ENCODE results near the gene DSCAM.
A peak's percentile ranks its signal among the peaks of the same experiment; 100 is the strongest.

The DSCAM gene

GRCh38 chr21:40704141-40704540, 142.8 kb downstream of the DSCAM start:
- no peak for DNase-seq (ENCODE audit: low spot score)

DNA sequence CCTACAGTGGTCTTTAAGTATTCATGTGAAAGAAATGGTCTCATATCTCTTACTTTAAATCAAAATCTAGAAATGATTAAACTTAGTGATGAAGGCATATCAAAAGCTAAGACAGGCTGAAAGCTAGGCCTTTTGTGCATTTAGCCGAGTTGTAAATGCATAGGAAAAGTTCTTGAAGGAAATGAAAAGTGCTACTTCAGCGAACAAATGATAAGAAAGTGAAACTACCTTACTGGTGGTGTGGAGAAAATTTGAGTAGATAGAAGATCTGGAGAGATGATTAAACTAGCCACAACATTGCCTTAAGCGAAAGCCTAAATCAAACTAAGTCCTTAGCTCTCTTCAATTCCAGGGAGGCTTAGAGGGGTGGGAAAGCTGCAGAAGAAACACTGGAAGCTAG, 147.6 kb downstream of the DSCAM start:
- no peak for DNase-seq (ENCODE audit: low spot score)

- DNase-seq (ENCODE audit: low spot score), result no peak
Observed at GRCh38 chr21:40696246-40696645, 150.7 kb downstream of the DSCAM start.

- DNase-seq (ENCODE audit: low spot score), result no peak
Observed at GRCh38 chr21:40689840-40690360, 157.1 kb downstream of the DSCAM start.

- DNase-seq (ENCODE audit: low spot score), result no peak
Observed at GRCh38 chr21:40689217-40689616, 157.7 kb downstream of the DSCAM start.

GRCh38 chr21:40688106-40688864, 158.7 kb downstream of the DSCAM start:
- no peak for DNase-seq (ENCODE audit: low spot score)

GRCh38 chr21:40687625-40688024, 159.3 kb downstream of the DSCAM start:
- DNase-seq (ENCODE audit: low spot score), result no peak

DNA sequence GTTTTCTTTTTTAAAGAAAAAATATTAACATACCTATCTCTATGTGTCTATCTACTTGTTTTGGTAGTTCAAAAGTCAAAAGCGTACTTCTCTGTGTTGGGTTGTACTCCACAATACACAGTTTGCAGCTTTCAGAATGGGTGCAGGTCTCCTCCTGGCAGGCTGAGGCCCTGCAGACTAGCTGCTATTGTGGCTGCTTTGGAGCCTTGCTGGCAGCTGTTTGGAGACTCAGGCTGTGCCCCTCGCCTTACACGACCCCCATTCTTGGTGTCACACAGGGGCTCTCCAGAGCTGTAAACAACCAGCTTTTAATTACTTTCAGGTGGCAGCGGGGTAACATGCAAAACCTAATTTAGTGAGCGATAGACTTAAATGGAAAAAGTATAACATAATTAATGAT, 160.4 kb downstream of the DSCAM start:
- no peak for DNase-seq (ENCODE audit: low spot score)

DNA sequence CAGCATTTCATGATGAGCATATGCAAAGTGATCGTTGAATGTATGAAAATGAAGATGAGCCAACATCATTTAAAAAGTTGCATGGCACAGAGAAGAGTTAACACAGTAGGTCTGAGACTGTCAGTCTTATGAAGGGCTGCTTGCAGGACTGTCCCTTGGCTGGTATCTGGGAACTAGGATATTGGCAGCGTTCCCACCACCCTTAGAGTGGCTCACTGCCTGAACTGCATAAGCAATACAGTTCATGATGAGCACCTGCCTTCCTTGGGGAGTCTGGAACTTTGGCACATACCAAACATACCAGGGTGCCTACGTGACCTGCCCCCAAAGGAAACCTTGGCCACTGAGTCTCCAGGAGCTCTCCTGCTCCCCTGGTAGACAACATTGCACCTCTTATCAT, 161.8 kb downstream of the DSCAM start:
- no peak for DNase-seq (ENCODE audit: low spot score)

GRCh38 chr21:40684726-40685125, 162.2 kb downstream of the DSCAM start:
- no peak for DNase-seq (ENCODE audit: low spot score)

DNA sequence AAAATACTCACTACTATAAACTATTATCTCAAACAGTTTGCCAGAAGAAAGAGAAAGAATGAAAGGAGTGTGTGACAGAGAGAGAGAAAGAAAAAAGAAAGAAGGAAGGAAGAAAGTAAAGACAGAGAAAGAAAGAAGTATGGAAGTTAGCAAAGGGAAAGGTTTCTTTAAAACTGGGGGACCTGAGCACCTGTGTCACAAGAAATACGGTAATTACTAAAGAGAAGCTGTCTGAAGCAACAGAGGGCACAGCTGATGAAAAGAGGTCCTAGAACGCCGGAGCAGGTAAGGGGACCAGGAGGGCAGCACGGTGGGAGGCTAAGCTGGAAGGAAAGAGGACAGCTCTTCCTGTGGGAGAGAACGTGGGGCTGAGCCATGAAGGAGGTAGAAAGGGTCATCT, 163.6 kb downstream of the DSCAM start:
- no peak for DNase-seq (ENCODE audit: low spot score)

GRCh38 chr21:40681164-40681859, 165.6 kb downstream of the DSCAM start:
- peak; percentile 68 for DNase-seq (ENCODE audit: low spot score)

DNA sequence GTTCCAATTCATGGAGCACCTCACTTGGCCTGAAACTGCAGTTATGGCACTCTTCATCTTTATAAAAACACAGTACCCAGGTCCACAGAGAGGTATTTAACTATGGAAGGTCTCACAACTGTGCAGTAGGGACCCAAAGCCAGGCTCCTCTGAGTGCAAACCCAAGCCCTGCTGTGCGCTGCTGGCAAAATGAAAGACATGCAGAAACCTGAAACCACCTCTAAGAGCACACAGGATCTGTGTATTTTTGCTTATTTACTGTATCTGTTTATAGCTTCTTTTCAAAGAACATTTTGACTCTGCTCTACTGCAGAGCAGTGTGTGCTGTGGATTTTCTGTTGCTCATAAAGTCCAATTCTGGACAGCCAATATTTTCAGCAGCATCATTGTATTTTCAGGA, 166.6 kb downstream of the DSCAM start:
- DNase-seq (ENCODE audit: low spot score), result no peak

DNA sequence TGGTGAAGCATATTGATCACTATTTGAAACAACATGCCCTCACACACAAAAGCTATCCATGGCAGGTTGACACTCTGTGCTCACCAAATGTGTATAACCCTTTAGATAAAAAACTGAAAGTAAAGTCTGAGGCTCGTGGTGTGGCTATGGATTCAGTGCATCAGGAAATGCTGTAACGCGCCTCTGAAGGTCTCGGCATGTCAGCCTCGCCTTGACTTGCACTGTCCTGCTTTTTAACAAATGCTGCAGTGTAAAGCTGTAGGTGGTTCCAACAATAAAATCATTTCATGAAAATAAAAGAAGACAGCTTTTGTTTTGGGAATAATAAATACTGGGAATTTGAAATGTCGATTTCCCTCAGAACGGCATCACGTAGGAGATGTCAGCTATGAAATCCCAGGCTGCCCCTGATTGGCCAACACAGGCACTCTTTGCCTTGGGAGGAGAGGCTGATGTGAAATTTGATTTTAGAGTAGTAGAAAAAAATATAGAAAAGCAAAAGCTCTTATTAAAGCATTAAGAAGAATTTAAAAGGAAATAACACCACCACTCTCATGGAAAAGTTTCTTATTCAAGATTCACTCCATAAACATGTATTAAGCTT, 168.2 kb downstream of the DSCAM start:
- DNase-seq (ENCODE audit: low spot score), result peak; percentile 23

- no peak for DNase-seq (ENCODE audit: low spot score)
Observed at GRCh38 chr21:40675017-40675416, 171.9 kb downstream of the DSCAM start.

DNA sequence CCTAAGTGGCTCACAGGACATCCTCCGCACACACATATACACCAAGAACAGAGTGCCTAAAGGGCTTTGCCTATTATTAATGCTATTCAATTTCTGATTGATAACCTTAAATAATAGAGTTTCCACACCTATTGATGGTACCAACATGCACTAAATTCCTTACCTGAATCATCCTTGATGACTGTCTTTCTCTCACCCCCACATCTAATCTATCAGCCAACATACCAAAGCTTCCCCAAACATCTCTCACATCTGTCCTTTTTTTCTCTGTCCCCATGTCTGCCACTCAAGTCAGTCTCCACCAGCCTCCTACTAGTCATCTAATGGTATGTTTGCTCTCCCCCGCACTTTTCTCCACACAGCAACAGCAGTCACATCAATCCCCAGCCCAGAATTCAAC, 174.4 kb downstream of the DSCAM start:
- no peak for DNase-seq (ENCODE audit: low spot score)

- DNase-seq (ENCODE audit: low spot score), result no peak
Observed at GRCh38 chr21:40671716-40672115, 175.2 kb downstream of the DSCAM start.

DNA sequence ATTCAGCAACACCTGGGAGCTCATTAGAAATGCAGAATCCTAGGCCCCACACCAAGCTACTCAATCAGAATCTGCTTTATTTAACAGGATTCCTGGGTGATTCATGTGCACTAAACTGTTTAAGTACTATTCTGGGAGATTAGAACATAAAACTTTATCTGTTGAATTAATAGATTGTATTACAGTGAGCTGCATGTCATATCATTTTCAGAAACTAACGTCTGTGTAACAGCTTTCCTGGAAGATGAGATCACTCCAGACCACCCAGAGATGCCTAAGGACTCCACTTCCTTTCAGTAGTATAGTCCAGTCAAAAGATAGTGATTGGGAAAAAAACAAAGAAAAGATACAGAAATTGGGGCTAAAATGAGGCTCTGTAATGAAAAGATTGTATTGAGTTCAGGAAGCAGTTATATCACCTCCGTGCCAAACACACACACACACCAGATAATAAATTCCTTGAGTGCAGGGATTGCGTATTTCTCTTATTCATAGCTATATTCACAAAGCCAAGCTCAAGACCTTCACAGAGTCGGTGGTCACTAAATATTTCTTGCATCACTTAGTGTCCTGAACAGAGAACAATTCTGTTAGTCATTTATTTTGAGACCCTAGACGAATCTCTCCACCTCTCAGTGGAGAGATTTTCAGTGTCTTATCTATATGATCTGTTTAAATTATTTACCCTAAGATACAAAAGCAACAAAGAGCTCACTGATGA, 178.2 kb downstream of the DSCAM start:
- DNase-seq (ENCODE audit: low spot score), result no peak

DNA sequence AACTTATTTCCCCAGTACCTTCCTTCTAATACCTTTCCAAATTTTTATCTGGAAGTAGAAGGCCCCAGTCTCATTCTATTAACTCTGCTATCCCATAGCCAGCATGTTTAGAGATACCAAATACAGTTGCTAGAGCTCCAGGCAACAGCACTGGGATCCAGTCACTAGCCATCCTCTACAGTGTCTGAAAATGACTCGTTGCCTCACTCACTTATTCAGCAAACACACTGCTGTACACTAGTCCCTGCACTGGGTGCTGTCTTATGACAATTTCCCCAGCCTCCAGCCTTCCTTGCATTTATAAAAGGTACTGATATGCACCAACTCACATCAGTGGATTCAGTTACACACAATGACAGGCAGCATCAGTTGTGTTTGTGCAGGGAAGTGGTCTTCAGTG, 179.0 kb downstream of the DSCAM start:
- no peak for DNase-seq (ENCODE audit: low spot score)

GRCh38 chr21:40662889-40663288, 184.1 kb downstream of the DSCAM start:
- DNase-seq (ENCODE audit: low spot score), result no peak

DNA sequence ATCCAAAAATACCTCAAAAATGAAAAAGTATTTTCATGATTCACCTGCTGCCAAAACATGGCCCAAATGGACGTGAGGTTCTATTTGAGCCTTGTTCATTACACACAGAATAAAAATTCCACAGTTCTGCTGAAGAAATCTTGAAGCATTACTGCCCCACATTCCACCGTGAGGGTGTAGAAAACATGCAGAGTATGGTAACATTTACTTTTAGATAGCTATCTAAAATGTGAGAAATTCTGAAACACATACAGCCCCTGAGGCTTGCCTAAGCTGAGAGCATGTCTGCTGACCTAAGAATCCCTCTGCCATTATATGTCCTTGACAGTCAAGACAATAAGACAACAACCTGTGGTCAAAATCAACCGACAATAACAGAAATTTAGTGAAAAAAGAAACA, 186.5 kb downstream of the DSCAM start:
- DNase-seq (ENCODE audit: low spot score), result no peak

DNA sequence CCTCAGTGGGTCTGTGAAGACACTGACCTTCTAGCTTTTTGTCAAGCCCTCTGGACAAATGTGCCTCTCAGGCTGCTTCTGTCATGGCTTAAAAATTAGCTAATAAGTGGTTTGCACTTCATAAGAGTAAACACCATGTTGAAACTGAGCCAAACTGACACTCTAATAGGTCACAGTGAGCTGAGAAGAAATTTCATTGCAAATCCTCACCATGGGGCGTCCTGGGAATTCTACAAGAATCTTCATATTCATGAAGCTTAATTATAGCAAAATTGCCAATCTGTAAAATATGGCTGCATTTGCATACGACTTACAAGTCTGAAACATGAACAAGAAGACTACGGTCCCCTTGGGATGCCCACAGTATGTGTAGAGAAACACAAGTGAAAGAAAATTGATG, 188.6 kb downstream of the DSCAM start:
- no peak for DNase-seq (ENCODE audit: low spot score)
